ENCODE measurements around the gene RAPGEF6.

GRCh38 chr5:131617140-131617822 is 17.7 kb downstream of the RAPGEF6 start:
- TF ChIP-seq CTCF (conservative IDR thresholded peaks at IDR 0.05; ENCODE audit: low read depth, low read length) (no peak), RAD21 (IDR thresholded peaks at IDR 0.05; ENCODE audit: low read length) (no peak), NFE2L2 (IDR thresholded peaks at IDR 0.05; ENCODE audit: low read depth, low read length) (no peak), POLR2A (IDR thresholded peaks at IDR 0.05; ENCODE audit: low read depth, low read length) (no peak), BHLHE40 (IDR thresholded peaks at IDR 0.05; ENCODE audit: low read depth, low read length) (no peak), RFX5 (IDR thresholded peaks at IDR 0.05; ENCODE audit: low read depth, low read length) (no peak), CEBPB (IDR thresholded peaks at IDR 0.05; ENCODE audit: low read depth, low read length) (no peak), FOS (IDR thresholded peaks at IDR 0.05; ENCODE audit: low read depth, low read length) (no peak)

Data from IMR-90 (cell line).